ENCODE data around the gene TRAF3IP1. TPM values are rescaled to one million over a fixed set of nuclear protein-coding genes. Genes with fewer than 3 reads are reported as not detected.
"Not testable (repeated sequence)": the region's sequence is repeated elsewhere in the genome, so short reads cannot be mapped to it uniquely, and the experiment has no call there.

TRAF3IP1 gene, protein sequence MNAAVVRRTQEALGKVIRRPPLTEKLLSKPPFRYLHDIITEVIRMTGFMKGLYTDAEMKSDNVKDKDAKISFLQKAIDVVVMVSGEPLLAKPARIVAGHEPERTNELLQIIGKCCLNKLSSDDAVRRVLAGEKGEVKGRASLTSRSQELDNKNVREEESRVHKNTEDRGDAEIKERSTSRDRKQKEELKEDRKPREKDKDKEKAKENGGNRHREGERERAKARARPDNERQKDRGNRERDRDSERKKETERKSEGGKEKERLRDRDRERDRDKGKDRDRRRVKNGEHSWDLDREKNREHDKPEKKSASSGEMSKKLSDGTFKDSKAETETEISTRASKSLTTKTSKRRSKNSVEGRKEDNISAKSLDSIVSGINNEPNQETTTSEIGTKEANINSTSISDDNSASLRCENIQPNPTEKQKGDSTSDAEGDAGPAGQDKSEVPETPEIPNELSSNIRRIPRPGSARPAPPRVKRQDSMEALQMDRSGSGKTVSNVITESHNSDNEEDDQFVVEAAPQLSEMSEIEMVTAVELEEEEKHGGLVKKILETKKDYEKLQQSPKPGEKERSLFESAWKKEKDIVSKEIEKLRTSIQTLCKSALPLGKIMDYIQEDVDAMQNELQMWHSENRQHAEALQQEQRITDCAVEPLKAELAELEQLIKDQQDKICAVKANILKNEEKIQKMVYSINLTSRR
- total RNA-seq = 22.4 TPM

DNA sequence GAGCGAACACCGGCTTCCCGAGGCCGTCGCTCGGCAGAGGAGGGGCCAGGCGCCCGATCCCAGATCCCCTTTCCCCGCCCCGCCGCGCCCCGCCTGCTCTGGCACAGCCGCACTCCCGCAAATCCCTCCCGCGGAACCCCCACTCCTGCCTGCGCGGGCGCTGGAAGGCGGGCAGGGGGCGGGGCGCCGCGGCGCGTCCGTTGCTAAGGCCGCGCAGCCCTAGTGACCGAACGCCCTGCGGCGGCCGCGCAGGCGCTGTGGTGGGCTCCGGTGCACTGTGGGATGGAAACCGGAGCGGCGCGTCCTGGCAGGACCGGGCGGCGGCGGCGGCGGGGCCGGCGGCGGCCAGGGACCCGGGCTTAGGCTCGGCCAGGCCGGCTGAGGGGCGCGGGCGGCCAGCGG, at the start of gene TRAF3IP1:
TRAF3IP1 (plus strand) TSS at position 273 of the 402 bp plus-strand sequence. CDS start 145 bp downstream, outside the sequence.
- peak; percentile 91 for DNase-seq (ENCODE audit: low spot score)

DNA sequence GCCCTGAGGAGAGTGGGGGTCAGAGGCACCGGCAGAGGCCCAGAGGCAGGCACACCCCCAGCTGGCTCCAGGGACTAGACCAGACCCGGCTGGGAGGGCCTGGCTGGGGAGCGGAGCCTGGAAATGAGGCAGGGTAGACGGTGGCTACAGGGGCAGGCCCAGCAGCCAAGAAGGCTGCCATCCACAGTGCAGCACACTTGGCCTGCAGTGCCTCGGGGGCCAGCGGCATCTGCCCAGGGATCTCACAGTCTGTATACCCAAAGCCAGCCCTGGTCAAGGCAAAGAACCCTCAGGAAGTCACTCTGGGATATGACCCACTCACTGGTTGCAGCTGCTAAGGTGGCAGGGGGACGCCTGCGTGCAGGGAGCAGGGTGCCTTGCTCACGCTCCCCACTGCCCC, 49.7 kb upstream of the TRAF3IP1 start:
- DNase-seq (ENCODE audit: low spot score) = no peak

DNA sequence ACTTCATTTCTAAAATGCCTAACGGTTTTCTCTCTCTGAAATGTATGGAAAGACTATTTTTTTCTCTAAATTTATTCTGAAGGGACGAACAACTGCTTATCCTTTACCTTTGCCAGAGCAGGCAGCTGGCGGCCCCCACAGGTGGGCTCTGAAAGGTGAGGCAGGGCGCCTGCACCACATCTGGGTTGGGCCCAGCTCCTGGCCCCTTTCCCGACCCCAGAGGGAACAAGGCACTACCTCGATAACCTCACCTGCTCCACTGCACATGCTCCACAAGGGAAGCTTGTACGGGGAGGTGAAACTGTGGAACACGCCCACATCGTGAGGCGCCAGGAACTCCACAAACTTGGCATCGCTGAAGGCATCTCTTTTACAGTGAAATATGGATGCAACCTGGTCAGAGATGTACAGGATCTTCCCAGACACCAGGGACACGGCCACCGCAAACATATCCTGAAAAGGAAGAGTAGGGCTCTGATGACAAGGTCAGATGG, 49.2 kb upstream of the TRAF3IP1 start:
- DNase-seq (ENCODE audit: low spot score) = no peak

DNA sequence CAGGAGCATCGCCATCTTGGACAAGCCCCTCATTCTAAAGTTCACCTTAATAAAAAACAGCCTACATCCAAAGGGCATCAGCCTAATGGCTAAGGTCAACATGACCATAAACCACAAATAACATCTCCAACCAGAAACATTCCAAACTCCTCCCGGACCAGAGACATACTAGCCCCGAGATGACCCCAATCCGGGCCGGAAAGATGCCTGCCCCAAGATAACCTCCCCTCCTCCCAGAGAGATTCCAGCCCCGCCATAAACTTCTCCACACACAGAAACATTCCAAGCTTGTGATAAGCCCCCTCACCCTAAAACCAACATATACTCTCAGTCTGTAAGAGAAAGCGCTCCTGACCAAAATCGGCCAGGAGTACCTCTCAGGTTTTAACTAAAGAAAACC, 48.6 kb upstream of the TRAF3IP1 start:
- not testable (repeated sequence) for DNase-seq (ENCODE audit: low spot score)

DNA sequence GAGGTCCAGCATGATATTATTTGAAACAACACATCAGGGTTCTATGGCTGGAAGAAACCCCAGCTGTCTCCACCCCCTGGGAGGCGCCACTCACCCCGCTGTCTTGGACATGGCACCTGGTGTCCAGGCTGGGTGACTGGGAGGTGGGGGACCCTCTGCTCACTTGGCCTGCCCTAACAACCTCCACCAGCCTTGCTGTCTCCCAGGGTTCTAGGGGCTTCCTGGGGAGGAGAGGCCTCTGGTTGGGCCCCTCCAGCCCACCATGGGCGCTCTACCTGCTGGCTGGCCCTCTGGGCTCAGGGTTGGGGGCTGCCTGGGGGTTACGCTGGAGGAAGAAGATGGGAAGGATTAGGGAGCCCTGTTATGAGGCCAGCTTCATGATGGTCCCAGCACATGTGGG, 48.2 kb upstream of the TRAF3IP1 start:
- DNase-seq (ENCODE audit: low spot score) = no peak

DNA sequence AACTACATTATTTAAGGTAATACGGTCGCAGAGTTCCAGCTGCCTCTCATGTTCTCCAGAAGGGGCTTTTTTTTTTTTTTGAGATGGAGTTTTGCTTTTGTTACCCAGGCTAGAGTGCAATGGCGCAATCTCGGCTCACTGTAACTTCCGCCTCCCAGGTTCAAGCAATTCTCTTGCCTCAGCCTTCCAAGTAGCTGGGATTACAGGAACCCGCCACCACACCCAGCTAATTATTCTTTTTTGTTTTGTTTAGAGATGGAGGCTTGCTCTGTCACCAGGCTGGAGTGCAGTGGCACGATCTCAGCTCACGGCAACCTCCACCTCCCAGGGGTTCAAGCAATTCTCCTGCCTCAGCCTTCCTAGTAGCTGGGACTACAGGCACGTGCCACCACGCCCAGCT, 46.9 kb upstream of the TRAF3IP1 start:
- DNase-seq (ENCODE audit: low spot score) = not testable (repeated sequence)

DNA sequence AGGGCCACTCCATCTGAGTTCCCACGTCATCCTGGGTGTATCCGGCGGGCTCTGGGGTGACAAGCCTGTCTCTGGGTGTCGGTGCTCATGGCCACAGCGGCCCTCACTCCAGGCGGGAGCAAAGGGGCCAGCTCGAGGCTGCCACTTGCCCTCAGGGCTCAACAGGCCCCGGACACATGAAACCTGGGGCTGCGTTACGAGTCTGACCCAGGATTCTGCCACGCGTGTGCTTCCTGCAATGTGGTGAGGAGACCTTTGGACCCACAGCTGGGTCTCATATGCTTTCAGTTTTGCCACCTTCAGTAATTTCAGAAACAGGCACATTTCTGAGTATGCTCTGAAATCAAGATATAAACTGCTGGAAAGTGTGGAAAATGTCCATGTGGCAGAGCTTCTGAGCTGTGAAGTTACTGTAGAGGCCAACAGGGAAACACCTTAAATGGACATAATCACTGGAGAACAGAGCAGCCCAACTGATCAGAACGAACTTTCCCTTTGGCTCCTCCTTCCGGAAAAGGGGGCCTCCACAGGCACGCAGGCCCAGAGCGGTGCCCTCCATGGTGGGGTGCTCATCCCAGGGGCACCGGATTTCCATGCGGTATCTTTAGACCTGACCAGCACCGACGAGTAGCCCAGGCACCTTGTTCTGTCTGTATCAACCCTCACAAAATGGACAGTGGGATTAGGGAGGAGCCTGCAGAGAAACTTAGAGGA, 46.0 kb upstream of the TRAF3IP1 start:
- no peak for DNase-seq (ENCODE audit: low spot score)

DNA sequence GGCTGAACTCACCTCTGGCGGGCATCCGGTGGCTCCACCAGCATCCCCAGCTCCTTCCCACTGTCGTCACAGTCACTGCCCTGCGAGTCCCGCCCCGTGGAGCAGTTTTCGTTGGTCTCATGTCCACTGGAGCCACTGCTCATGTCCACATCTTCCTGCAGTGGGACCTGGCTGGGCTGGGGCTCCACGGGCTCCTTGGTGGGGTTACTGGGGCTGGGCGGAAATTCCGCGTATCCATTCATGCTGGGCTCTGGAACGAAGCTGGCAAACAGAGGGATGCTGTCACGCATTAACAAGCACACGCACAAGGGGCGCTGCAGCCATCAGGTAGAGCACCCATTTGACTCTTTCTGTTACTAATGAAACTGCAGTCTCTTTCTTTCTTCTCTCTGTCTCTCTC, 42.6 kb upstream of the TRAF3IP1 start:
- DNase-seq (ENCODE audit: low spot score) = no peak

DNA sequence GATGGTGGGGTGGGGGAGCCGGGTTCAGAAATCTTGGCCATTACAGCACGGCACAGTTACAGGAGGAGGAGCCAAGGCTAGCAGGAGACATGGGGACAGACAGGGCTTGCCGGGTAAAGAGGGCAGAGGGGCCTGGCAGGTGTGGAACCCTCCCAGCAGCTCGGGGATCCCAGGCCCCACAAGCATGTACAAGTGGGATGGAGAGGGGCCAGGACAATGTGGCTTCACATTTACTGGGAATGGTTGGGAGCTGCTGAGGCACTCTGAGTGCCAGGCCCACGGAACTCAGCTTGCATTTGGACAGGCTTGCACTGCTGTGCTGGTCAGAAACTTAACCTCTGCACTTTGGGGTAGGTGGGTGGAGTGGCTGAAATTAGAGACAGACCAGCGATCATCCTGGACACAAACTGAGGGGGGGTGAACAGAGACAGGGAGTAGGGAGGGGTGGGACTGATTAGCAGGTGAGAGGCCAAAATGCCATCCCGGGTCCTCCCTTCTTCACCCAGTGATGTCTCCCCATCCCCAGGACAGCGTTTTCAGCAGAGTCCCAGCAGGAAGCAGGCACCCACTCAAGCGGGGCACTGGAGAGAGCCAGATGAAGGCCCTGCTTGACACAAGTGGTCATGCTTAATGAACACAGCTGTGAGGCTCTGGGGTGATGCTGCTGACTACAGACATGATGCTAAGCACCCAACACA, 41.5 kb upstream of the TRAF3IP1 start:
- no peak for DNase-seq (ENCODE audit: low spot score)

DNA sequence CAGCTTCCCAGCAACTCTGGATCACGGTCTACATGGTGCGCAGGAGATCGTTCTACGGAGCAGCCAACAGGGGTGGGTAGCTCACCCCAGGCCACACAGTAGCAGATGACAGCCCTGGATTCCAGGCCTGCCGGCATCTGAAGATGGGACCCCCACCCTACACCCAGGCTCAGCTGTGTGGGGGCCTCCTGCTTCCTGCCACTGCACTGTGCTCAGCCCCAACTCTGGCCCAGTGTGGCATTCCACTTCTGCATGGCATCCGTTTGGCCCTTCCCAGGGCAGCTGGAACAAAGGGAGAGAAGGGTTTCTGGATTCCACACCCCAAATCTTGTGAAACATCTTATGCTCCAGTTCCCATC, 41.0 kb upstream of the TRAF3IP1 start:
- no peak for DNase-seq (ENCODE audit: low spot score)

DNA sequence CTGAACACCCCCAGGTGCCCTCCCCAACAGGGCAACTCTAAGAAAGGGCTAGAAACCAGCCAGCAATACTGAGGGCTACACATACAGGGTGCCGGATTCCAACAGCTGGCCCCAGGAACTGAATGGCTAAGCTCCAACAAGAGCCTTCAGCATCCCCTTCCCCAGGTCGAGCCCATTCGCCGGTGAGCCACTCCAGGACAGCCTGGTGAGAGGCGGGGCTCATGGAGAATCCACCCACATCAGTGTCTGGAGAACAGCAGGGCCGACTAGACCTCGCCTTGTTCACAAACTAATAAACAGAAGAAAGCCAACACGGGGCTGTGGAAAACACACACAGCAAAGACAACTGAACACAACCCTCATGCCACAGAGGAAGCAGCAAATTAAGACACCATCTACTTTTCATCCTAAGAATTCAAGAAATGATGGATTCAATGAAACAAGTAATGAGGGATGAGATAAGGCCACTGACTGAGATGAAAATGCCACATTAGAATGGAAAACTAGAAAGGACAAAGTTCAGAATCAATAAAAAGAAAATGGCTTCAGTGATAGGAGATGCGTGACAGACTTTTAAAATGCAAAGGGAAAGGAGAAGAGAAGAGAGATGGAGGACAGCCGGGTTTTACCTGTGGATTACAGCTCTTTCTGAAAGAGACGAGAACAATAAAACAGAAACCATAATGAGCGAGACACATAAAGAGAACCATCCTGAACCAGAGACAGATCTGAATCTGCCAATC, 40.1 kb upstream of the TRAF3IP1 start:
- DNase-seq (ENCODE audit: low spot score) = no peak

DNA sequence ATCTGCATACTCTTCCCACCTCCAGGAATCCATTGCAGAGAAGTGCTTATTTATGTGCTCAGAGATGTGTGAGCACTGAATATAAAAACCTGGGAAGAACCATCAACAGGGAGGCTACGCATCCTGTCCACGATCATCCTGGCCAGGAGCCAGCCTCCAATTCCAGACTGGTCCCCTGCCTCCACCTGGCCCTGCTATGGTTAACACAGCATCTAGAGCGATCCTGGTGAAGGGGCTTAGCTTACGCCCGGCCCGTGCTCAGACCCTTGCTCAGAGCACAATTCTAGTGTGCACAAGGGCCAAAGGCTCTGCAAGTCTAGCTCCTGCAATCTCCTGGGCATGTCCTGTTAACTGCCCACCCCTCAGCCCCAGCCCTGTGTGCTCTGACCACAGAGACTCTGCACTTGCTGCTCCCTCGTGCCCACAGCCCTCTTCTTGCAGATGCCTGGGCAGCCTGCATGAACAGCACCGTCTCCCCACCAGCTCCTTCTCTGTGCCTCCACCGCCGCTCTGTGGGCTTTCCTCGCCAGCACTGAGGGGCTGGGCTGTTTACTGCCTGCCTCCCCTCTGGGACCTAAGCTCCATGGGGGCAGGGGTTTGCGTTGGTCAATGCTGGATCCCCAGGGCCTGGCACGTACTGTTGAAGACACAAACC, 38.4 kb upstream of the TRAF3IP1 start:
- no peak for DNase-seq (ENCODE audit: low spot score)

DNA sequence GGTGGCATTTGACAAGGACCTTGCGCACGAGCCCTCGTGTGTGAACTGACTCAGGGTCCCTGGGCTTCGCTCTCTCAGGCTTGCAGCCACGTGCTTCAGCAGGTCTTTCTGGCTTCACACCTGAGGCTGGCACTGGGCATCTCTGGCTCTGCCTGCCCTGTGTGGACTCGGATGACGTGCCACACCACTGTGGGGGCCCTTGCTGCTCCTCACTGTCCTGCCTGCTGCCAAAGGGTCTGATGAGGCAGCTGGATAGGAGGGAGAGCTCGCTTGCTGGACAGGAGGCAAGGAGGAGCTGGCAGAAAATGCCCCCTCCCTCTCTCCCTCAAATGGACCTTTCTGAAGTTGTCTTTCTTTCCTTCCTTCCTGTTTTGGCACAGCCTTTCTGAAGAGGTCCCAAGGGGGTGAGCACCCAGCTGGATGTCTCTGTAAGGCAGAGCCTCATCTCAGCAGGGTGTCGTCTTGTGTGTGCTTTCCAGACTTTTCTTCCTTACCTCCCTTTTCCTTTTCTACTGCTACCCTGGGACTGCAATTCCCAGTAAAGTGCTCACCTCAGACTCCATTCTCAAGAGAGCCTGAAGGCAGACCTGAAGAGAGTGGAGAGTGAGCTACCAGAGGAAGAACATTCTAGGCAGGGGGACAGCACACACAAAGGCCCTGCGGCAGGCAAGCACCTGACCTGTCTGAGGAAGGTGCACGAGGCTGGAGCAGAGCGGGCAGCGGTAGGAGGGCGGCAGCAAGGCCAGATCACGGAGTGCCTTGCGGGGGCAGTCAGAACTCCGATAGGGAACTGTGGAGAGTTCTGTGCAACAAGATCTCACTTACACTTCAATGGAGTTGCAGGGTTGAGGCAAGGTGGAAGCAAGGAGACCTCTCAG, 37.2 kb upstream of the TRAF3IP1 start:
- no peak for DNase-seq (ENCODE audit: low spot score)

DNA sequence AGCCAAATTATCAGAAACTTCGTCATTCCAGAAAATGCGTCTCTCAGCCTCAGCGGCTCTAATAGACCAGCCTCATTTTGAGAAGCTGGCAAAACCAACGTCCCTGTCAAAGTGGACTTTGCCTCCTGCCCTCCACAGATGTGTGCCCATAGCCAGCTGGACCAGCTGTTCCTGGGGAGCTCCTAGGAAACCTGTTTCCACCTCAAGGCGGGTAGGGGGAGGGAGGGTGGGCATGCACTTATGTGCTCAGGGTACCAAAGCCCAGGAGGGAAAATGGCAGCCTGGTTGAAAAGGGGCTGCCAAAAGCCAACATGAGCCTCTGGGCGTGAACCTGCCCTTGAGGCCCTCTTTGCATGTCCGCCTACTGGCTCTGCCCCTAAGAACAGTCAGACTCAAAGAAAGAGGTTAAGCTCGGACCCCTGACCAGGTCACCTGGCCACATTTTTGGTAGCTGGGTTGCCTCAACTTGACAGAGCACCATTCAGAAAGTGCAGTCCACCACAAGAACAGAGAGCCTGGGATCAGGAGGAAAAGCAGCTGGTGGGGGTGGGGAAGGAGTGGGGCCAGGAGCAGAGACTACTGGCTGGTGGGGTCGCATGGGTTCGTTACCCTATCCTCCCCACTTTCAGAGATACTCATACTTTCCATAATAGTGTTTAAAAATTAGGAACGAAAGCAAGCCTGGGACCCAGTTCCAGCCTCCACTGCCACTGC, 35.4 kb upstream of the TRAF3IP1 start:
- DNase-seq (ENCODE audit: low spot score) = no peak

DNA sequence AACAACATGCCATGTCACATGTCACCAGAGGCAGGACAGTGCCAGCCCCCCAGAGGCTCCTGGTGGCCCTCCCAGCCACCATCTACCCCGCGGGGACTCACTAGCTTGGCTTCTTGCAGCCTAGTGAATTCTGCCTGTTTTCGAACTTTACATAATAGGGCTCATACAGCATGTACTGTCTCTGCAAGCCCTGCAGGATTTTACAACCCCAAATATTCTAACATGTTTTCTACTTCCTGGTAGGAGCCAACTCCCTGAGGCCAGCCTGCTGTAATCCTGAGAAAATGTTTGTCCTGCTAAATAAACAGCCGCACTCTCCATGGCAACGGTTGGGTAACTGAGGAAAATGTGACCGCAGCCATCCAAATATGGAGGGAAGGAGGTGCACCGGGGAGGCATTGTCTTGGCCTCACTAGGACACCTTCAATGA, 34.6 kb upstream of the TRAF3IP1 start:
- peak; percentile 90 for DNase-seq (ENCODE audit: low spot score)

DNA sequence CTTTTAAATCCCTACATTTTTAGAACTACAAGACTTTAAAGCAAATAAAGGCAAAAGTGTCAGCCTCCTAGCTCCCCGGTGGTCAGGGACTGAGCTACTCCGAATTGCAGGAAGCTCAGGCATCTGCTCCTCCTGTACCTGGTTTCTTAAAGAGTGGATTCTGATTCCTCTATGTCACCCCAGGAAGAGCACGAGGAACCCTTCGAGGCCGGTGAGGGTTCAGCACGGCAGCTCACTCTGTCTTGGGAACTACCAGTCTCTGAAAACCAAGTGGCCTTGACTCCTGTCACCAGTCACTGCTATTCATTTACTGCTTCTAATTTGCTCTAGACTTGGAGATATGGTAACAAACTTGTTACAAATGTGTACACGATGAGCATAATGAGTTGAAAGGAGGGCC, 34.2 kb upstream of the TRAF3IP1 start:
- DNase-seq (ENCODE audit: low spot score) = no peak

DNA sequence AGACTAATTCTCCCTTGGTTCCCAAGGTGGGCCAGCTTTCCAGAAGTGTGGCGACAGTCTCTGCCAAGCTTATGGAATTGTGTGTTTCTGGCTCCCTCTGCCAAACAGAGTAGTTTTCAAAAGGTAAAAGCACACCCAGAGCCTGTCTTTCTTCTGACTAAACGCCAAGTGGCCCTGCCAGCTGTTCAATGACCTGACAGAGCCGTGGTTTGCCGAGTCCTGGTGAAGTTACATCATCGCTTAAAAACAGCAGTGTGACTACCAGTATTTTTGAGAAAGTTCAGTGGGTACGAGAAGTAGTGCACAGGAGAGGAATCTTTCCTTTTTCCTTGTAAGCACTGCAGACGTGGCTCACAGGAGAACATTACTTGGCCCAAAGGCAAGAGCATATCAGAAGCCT, 33.8 kb upstream of the TRAF3IP1 start:
- peak; percentile 74 for DNase-seq (ENCODE audit: low spot score)

DNA sequence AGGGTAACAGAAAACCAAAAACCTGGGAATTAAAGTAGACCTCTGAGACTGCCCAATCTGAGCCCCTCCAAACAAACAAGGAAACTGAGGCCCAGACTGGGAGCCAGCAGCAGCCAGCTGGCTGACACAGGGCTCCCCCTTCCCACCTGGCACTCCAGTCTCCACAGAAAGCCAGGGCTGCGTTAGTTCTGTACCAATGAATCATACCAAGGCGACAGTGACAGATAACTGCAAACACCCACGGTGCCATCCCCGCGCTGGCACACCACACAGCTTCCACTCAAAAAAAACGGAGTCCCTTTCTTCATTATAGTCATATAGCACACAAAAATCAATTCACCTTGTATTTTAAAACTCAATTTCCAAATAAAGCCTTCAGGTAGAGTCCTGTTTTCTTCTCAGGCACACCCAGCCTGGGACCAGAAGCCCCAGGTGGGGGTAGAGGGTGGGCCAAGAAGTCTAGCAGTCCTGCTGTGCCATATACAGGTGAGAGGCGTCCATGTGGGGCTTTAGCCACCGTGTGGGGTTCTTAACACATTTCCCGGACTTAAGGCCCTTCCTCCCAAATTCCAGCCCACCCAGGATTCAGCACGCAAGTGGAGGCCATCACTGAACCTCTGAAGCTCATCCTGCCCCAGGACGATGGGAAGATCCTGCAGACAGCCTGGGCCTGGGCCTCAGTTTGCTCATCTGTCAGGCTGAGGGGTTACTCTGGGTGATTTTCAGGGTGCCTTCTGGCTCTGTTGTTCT, 33.2 kb upstream of the TRAF3IP1 start:
- no peak for DNase-seq (ENCODE audit: low spot score)

Data from ureter (tissue), 1 donor.